Panc1 (cell line): Measurements from ENCODE around the gene RNF25. TPM values are rescaled to one million over a fixed set of nuclear protein-coding genes. Genes with fewer than 3 reads are reported as not detected.

ENCODE experiments used
- ATAC-seq: fragments of 200-7000 bp; cut with Tn5 transposase; 2 replicates; pipeline ENCODE4 v1.9.1; 2020; ENCODE audit warnings: mild to moderate bottlenecking, moderate library complexity
- BruUV-seq: library from RNA; stranded (reverse); fragments of 400-500 nt; replicated peaks from 2 replicates; lab custom pipeline; 2021; lab: Mats Ljungman, UMichigan
- CTCF ChIA-PET: fragments of 300-600 bp; sonication (Branson Sonifier 250); formaldehyde crosslinking; loops from one replicate; lab custom pipeline; 2022; ENCODE audit warnings: antibody characterized with exemption; lab: Charles Lee
- POLR2A ChIA-PET: fragments of 300-600 bp; sonication (Branson Sonifier 250); formaldehyde crosslinking; loops from one replicate; lab custom pipeline; 2022; ENCODE audit warnings: antibody characterized with exemption; lab: Charles Lee
- DNase-seq: peaks from one replicate; pipeline ENCODE4 v3.0.0-alpha.2; 2010; ENCODE audit warnings: low read depth, low spot score
- H3K27ac ChIP-seq: 2 replicates; pipeline ENCODE4 v1.5.1; 2011; ENCODE audit warnings: mild to moderate bottlenecking, low read length, inconsistent platforms
- H3K27me3 ChIP-seq: fragments of 200-500 bp; sonication (Bioruptor generic); 2 replicates; pipeline ENCODE4 v1.6.0; 2014; ENCODE audit warnings: low read length, inconsistent platforms; ENCODE audit not compliant: control insufficient read depth, insufficient read depth
- H3K36me3 ChIP-seq: fragments of 200-500 bp; sonication (Bioruptor generic); 2 replicates; pipeline ENCODE4 v1.5.1; 2014; ENCODE audit warnings: inconsistent platforms, mild to moderate bottlenecking, low read length, moderate library complexity; ENCODE audit not compliant: control insufficient read depth, insufficient read depth
- H3K4me1 ChIP-seq: 2 replicates; pipeline ENCODE4 v1.5.1; 2011; ENCODE audit warnings: inconsistent platforms, mild to moderate bottlenecking, low read length, moderate library complexity; ENCODE audit not compliant: control insufficient read depth, insufficient read depth
- H3K4me3 ChIP-seq, 2 experiments: 2 replicates each; pipeline ENCODE4 v1.5.1; 2011 to 2012; ENCODE audit warnings: low read depth in 2 of 2, low read length in 2 of 2, mild to moderate bottlenecking in 2 of 2, inconsistent platforms in 1 of 2, moderate library complexity in 1 of 2
- H3K9me3 ChIP-seq: fragments of 200-500 bp; sonication (Bioruptor generic); 2 replicates; pipeline ENCODE4 v1.5.1; 2014; ENCODE audit warnings: low read depth, mild to moderate bottlenecking, inconsistent platforms, low read length, moderate library complexity; ENCODE audit not compliant: control insufficient read depth, insufficient read depth
- POLR2AphosphoS5 ChIP-seq: IDR thresholded peaks from 2 replicates; pipeline ENCODE4 v1.6.1; 2012; ENCODE audit warnings: mild to moderate bottlenecking, low read depth, low read length, moderate library complexity
- REST ChIP-seq, 2 experiments: IDR thresholded peaks; 2 replicates each; pipeline ENCODE4 v1.6.1; 2011 to 2012; ENCODE audit warnings: low read depth in 2 of 2, control low read depth in 1 of 2, low read length in 1 of 2, mild to moderate bottlenecking in 1 of 2, moderate library complexity in 1 of 2; ENCODE audit not compliant: insufficient read depth in 1 of 2
- SIN3A ChIP-seq: IDR thresholded peaks from 2 replicates; pipeline ENCODE4 v1.6.1; 2012; ENCODE audit warnings: low read depth, mild to moderate bottlenecking, low read length, moderate library complexity, borderline replicate concordance; ENCODE audit not compliant: insufficient read depth
- in situ Hi-C: cut with HindIII; loops from 2 replicates; pipeline ENCODE4 v1.10.0; 2016; ENCODE audit warnings: low sequenced_read_pairs, low pct_unique_long_range_greater_than_20kb
- intact Hi-C: fragments of 100-400 bp; cut with micrococcal nuclease; formaldehyde crosslinking; loops from one replicate; pipeline ENCODE4 v1.10.0; 2022; ENCODE audit not compliant: unreplicated experiment
- total RNA-seq: library from RNA; stranded (reverse); gene quantifications from one replicate; pipeline ENCODE4 v1.2.1, GENCODE V29; 2021; ENCODE audit not compliant: unreplicated experiment
- TF ChIP-seq, protein P1 (sequence below): fragments of 450-650 bp; IDR thresholded peaks from 2 replicates; pipeline ENCODE4 v1.5.1; 2017; ENCODE audit warnings: mild to moderate bottlenecking

RNF25 gene
- total RNA-seq, 1 experiment from 2014 or later: 40.4 TPM

DNA sequence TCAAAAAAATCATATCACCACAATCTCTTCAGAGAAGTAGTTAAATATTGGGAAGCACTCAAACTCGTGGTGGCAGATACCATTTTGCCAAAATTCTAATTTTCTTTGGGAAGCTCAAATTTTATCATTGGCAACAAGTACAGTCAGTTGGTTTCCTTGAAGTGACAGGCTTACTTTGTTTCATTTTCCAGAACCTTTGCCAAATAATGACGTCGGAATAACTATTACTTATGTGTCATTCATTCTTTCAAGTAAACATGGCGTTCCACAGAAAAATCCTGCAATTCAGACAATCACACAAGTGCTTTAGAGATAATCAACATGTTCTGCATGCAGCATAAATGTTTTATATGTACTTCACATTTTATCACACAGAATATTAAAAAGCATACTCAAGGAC lies 44.3 kb upstream of the RNF25 start:
- no TSS peak for BruUV-seq
- no peak for ATAC-seq
- no peak overlapping the region for H3K4me3 ChIP-seq
- no peaks in the 10 kb centered on the region for H3K9me3 ChIP-seq
- H3K4me1 ChIP-seq: peaks cover 26% of the 10 kb centered on the region
- no peak for DNase-seq
- intact Hi-C loops: no loop called here
- CTCF ChIA-PET: no interaction called here
- H3K27me3 ChIP-seq: no peaks in the 10 kb centered on the region
- TF ChIP-seq SIN3A (no peak), REST (IDR thresholded peaks at IDR 0.05; ENCODE audit: insufficient read depth in 1 of 2, low read depth in 2 of 2, low read length in 1 of 2) (no peak)
- TF ChIP-seq, protein P1, sequence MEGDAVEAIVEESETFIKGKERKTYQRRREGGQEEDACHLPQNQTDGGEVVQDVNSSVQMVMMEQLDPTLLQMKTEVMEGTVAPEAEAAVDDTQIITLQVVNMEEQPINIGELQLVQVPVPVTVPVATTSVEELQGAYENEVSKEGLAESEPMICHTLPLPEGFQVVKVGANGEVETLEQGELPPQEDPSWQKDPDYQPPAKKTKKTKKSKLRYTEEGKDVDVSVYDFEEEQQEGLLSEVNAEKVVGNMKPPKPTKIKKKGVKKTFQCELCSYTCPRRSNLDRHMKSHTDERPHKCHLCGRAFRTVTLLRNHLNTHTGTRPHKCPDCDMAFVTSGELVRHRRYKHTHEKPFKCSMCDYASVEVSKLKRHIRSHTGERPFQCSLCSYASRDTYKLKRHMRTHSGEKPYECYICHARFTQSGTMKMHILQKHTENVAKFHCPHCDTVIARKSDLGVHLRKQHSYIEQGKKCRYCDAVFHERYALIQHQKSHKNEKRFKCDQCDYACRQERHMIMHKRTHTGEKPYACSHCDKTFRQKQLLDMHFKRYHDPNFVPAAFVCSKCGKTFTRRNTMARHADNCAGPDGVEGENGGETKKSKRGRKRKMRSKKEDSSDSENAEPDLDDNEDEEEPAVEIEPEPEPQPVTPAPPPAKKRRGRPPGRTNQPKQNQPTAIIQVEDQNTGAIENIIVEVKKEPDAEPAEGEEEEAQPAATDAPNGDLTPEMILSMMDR: no peak
- POLR2A ChIA-PET: no interaction called here
- peaks cover 4% of the 10 kb centered on the region for H3K36me3 ChIP-seq
- no peak overlapping the region for H3K27ac ChIP-seq
- in situ Hi-C loops: no loop called here

- no TSS peak for BruUV-seq
- Histone ChIP-seq H3K27me3 (no peaks in the 10 kb centered on the region), H3K9me3 (no peaks in the 10 kb centered on the region), H3K36me3 (peaks cover 4% of the 10 kb centered on the region), H3K27ac (no peak overlapping the region), H3K4me3 (no peak overlapping the region), H3K4me1 (peaks cover 19% of the 10 kb centered on the region)
- in situ Hi-C loops (no loop called here), intact Hi-C loops (no loop called here)
- CTCF ChIA-PET: no interaction called here
- TF ChIP-seq POLR2AphosphoS5 (no peak), REST (IDR thresholded peaks at IDR 0.05; ENCODE audit: insufficient read depth in 1 of 2, low read depth in 2 of 2, low read length in 1 of 2) (no peak)
- ATAC-seq (no peak), DNase-seq (no peak)
- POLR2A ChIA-PET: interaction anchor here (0.6 kb wide), 2 partner anchors 13 to 444 kb away, joined by 3 read pairs; partner anchors contain the start of genes AAMP and PNKD
These were observed 42.1 kb upstream of the RNF25 start for GRCh38 chr2:218713922-218714321.
